Fibroblast of skin of right biceps (primary cell): Measurements from ENCODE around the gene ANO8.
A peak's percentile ranks its signal among the peaks of the same experiment; 100 is the strongest.

Experiments used
- DNase-seq: peaks from one replicate; pipeline ENCODE4 v3.0.0-alpha.2; 2013

Gene ANO8

GRCh38 chr19:17341845-17342244 is 7.2 kb upstream of the ANO8 start:
- DNase-seq, result no peak

GRCh38 chr19:17341386-17341785 is 6.7 kb upstream of the ANO8 start:
- no peak for DNase-seq

- no peak for DNase-seq
These were observed 6.3 kb upstream of the ANO8 start for GRCh38 chr19:17340871-17341357.

DNA sequence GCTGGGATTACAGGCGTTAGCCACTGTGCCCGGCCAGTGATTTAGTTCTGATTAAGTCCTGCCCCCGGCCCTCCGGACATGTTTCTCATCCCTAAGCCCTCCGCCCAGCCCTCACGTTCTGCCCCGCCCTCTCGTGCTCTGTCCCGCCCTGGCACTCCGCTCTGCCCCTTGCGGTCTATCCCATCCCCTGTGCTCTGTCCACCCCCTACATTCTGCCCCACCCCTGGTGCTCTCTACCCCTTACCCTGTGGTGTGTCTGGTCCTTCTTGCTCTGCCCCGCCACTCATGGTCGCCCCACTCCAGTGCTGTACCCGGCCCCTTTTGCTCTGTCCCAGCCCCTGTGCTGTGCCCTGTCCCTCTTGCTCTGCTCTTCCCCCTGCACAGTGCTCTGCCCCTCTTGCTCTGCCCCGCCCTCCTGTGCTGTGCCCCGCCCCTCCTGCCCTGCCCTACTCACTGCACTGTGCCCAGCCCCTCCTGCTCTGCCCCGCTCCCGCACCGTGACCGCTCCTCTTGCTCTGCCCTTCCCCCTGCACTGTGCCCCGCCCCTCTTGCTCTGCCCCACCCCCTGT is 5.7 kb upstream of the ANO8 start:
- no peak for DNase-seq

GRCh38 chr19:17339088-17339741 is 4.6 kb upstream of the ANO8 start:
- no peak for DNase-seq

GRCh38 chr19:17338433-17339078 is 3.9 kb upstream of the ANO8 start:
- no peak for DNase-seq

GRCh38 chr19:17337675-17338432 is 3.2 kb upstream of the ANO8 start:
- DNase-seq, result no peak

- DNase-seq, result peak; percentile 99
These were observed 2.4 kb upstream of the ANO8 start, which contains the start of gene GTPBP3 for GRCh38 chr19:17336872-17337674. GTPBP3 (plus strand) TSS chr19:17337553; CDS start chr19:17337612, 59 bp downstream.

DNA sequence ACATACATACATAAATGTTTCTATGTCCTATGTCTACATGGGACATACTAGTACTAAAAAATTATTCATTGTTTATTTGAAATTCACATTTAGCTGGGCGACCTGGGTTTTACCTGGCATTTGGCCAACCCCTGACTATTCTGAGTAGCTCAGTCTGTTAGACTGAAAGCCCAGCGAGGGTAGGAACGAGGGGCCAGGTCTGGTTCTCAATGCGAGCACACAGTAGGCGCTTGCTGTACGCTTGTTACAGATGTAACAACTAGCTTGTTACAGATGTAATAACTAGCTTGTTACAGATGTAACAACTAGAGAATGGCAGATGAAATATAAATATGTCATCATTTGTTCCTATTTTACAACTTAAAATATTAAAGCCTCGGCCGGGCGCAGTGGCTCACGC is 920 bp upstream of the ANO8 start:
- DNase-seq, result no peak

DNA sequence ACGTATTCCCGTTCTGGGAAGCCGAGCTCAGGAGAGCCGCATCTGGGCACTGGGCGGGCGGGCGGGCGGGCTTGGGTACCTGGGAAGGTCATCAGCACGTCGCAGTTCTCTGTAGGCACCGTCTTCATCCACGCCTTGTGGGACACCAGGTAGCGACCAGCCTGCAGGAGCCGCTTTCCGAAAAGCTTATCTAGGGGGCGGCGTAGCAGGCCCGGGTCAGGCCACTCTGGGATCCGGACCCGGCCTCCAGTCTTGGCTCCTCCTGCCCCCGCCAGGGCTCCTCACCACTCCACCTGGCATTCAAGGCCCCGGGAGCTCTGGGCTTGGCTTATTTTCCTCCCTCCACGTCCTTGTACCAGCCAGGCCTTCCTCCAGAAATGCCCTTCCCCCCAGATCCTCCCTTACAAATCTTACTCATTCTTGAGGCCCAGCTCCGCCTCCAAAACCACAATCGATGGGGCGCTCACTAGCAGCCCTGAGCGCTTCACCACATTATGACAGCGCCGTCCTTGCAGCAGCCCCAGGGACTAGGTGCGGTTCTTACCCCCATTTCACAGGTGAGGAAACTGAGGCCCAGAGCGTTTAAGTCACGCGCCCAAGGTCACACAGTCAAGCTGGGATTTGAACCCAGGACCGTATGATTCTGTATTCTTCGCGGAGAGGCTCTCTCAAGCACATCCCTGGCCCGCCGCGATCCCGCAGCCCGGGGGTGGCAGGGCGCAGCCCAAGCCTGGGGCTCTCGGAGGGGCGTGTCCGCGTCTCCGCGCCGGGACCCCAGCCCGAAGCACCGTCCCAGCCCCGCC is 843 bp downstream of the ANO8 start:
- peak; percentile 91 for DNase-seq

- DNase-seq, result peak; percentile 63
These were observed 1.7 kb downstream of the ANO8 start for GRCh38 chr19:17332677-17333581.

GRCh38 chr19:17332360-17332676 is 2.3 kb downstream of the ANO8 start:
- DNase-seq, result no peak

DNA sequence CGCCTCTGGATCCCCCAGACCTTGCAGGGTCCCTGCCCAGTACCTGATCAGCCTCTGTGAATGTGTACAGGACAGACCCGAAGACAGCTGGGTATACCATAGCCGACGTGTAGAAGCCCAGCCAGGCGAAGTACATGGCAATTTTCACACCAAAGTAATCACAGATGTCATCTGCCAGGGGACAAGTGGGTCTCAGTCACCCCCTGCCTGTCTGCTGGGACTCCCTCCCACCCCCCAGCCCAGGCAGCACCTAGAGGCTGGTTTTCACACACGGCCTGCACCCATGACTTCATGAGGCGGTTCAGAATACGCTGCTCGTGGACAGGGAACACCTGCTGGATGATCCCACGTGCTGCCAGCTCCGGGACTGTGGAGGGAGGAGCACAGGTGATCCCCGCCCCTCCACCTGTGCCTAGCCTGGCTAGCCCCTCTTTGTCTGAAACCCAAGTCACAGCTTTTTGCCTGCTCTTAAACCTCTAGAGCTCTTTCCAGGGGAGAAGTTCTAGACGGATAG is 3.6 kb downstream of the ANO8 start:
- DNase-seq, result no peak

- no peak for DNase-seq
These were observed 4.2 kb downstream of the ANO8 start for GRCh38 chr19:17330262-17331044.

- no peak for DNase-seq
These were observed 5.0 kb downstream of the ANO8 start for GRCh38 chr19:17329366-17330261.

- DNase-seq, result no peak
These were observed 5.9 kb downstream of the ANO8 start for GRCh38 chr19:17328517-17329365.

GRCh38 chr19:17327654-17328516 is 6.8 kb downstream of the ANO8 start:
- no peak for DNase-seq
